ENCODE measurements around the gene MGAT4B. TPM values are rescaled to one million over a fixed set of nuclear protein-coding genes. Genes with fewer than 3 reads are reported as not detected.
"Not testable (repeated sequence)": the region's sequence is repeated elsewhere in the genome, so short reads cannot be mapped to it uniquely, and the experiment has no call there.

The MGAT4B gene
- total RNA-seq, 2 experiments from 2014 or later = 118 TPM

- Mint-ChIP-seq H3K36me3 (peaks cover 4% of the 10 kb centered on the region), H3K27ac (peak within 1 kb of the TSS; percentile 63), H3K27me3 (no peaks in the 10 kb centered on the region), H3K4me1 (peaks cover 23% of the 10 kb centered on the region), H3K4me3 (peak within 1 kb of the TSS; percentile 61), H3K9me3 (peaks cover 2% of the 10 kb centered on the region)
- DNase-seq (peak; percentile 69), ATAC-seq (ENCODE audit: low read depth) (peak; percentile 68)
- POLR2A ChIA-PET = interaction anchor here (0.9 to 3.4 kb wide), 3 partner anchors 12 to 61 kb away, joined by 3 to 13 read pairs (median 3); partner anchors contain the start of gene MAML1
Measured at GRCh38 chr5:179793468-179794139, 13.1 kb downstream of the MGAT4B start, which contains the start of gene LTC4S. TSS of gene LTC4S (plus strand) at chr5:179793986. CDS start at chr5:179794081, 95 bp downstream.

DNA sequence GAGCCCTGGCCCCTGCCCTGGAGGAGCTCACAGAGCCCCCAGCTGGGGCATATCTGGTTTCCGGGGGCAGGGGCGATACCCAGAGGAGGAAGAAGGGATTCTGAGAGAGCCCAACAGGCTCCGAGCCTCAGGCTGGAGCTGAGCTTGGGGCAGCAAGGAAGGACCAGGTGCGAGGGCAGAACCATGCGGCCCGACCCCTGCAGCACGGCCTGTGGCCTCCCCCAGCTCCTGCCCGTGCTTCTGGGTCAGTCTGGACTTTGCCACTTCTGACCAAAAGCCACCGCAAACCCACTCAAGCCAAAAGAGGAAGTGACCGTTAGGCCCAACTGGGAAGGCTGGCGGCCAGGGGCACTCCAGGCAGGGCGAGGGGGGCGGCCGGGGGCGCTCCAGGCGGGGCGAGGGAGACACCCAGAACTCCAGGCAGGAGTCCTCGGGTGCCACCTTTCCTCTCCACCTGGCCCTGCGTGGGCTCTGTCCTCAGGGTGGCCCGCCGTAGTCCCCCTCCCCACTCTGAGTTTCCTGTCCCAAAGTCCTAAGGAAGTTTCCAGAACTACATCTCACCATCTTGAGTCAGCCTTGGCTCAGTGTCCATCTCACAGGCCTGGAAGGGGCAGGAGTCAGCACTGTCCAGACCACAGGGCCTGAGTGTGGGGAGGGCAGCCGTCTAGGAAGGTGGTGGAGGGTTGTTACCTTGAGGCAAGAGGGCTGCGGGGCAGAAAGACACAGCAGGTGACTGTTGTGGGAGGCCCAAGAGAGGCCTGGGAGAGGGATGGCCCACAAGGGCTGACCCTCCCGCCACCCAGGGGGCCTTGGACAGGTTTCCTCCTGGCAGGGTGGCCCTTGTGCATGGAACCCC is 13.8 kb downstream of the MGAT4B start:
- ATAC-seq (ENCODE audit: low read depth) (no peak), DNase-seq (no peak)
- Mint-ChIP-seq H3K27ac (peak overlapping the region; percentile 63), H3K36me3 (peaks cover 4% of the 10 kb centered on the region), H3K27me3 (no peaks in the 10 kb centered on the region), H3K4me1 (peaks cover 23% of the 10 kb centered on the region), H3K4me3 (peak overlapping the region; percentile 55), H3K9me3 (peaks cover 2% of the 10 kb centered on the region)
- POLR2A ChIA-PET = interaction anchor here (0.9 to 3.4 kb wide), 4 partner anchors 13 to 115 kb away, joined by 3 to 13 read pairs (median 3); partner anchors contain the start of gene SQSTM1

- peaks cover 23% of the 10 kb centered on the region for H3K4me1 Mint-ChIP-seq
- DNase-seq (peak; percentile 36), ATAC-seq (ENCODE audit: low read depth) (no peak)
- H3K9me3 Mint-ChIP-seq = peaks cover 2% of the 10 kb centered on the region
- POLR2A ChIA-PET = interaction anchor here (0.7 to 1.4 kb wide), 3 partner anchors 29 to 114 kb away, joined by 3 read pairs; partner anchors contain the start of gene SQSTM1
- no peak overlapping the region for H3K4me3 Mint-ChIP-seq
- H3K27me3 Mint-ChIP-seq = no peaks in the 10 kb centered on the region
- no peak overlapping the region for H3K27ac Mint-ChIP-seq
- H3K36me3 Mint-ChIP-seq = peaks cover 3% of the 10 kb centered on the region
Measured at GRCh38 chr5:179791881-179792611, 14.6 kb downstream of the MGAT4B start.

DNA sequence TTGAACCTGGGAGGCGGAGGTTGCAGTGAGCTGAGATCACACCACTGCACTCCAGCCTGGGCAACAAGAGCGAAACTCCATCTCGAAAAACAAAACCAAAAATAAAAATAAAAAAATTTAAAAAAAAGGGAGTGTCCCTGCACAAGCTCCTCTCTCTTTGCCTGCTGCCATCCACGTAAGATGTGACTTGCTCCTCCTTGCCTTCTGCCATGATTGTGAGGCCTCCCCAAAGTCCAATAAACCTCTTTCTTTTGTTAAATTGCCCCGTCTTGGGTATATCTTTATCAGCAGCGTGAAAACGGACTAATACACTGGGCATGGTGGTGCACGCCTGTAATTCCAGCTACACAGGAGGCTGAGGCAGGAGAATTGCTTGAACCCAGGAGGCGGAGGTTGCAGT is 17.4 kb downstream of the MGAT4B start:
- H3K9me3 Mint-ChIP-seq; ATAC-seq (ENCODE audit: low read depth); H3K27ac Mint-ChIP-seq; H3K27me3 Mint-ChIP-seq; H3K36me3 Mint-ChIP-seq; POLR2A ChIA-PET; H3K4me3 Mint-ChIP-seq; DNase-seq: not testable (repeated sequence)
- H3K4me1 Mint-ChIP-seq = peaks cover 17% of the 10 kb centered on the region

GRCh38 chr5:179788193-179788854 is 18.3 kb downstream of the MGAT4B start:
- Mint-ChIP-seq H3K4me1 (peaks cover 8% of the 10 kb centered on the region), H3K27ac (no peak overlapping the region), H3K36me3 (no peaks in the 10 kb centered on the region), H3K27me3 (no peaks in the 10 kb centered on the region), H3K4me3 (no peak overlapping the region), H3K9me3 (peaks cover 2% of the 10 kb centered on the region)
- ATAC-seq (ENCODE audit: low read depth) (no peak), DNase-seq (no peak)
- POLR2A ChIA-PET = no interaction called here

DNA sequence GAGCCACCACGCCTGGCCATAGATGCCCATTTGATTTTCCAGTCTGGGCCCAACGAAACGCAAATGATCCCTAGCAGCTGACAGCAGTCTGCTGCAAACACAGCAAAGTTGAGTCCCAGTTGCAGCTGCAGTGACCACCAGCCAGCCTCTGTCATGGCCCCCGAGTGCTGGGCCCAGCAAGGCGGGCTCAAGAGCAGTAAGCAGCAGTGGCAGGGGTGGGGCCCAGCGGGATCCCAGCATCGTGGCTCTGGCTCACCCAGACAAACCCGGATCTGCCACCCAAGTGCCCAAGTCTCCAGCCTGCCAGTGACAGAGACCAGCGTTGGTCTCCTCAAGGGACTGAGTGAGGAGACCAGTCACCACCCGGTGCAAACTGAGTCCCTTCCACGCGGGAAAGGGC is 19.8 kb downstream of the MGAT4B start:
- H3K9me3 Mint-ChIP-seq = peaks cover 2% of the 10 kb centered on the region
- no peaks in the 10 kb centered on the region for H3K36me3 Mint-ChIP-seq
- no peak overlapping the region for H3K4me3 Mint-ChIP-seq
- H3K27ac Mint-ChIP-seq = no peak overlapping the region
- H3K27me3 Mint-ChIP-seq = no peaks in the 10 kb centered on the region
- ATAC-seq (ENCODE audit: low read depth) (no peak), DNase-seq (no peak)
- POLR2A ChIA-PET = no interaction called here
- H3K4me1 Mint-ChIP-seq = peaks cover 2% of the 10 kb centered on the region

GRCh38 chr5:179783128-179783527 is 23.5 kb downstream of the MGAT4B start:
- no peak for DNase-seq
- ATAC-seq (ENCODE audit: low read depth) = no peak
- POLR2A ChIA-PET = no interaction called here
- H3K36me3 Mint-ChIP-seq = no peaks in the 10 kb centered on the region
- H3K4me3 Mint-ChIP-seq = no peak overlapping the region
- H3K27ac Mint-ChIP-seq = no peak overlapping the region
- no peaks in the 10 kb centered on the region for H3K4me1 Mint-ChIP-seq
- no peaks in the 10 kb centered on the region for H3K9me3 Mint-ChIP-seq
- no peaks in the 10 kb centered on the region for H3K27me3 Mint-ChIP-seq

GRCh38 chr5:179781846-179782245 is 24.8 kb downstream of the MGAT4B start:
- H3K27ac Mint-ChIP-seq = no peak overlapping the region
- H3K27me3 Mint-ChIP-seq = no peaks in the 10 kb centered on the region
- H3K4me3 Mint-ChIP-seq = no peak overlapping the region
- no peaks in the 10 kb centered on the region for H3K4me1 Mint-ChIP-seq
- DNase-seq (no peak), ATAC-seq (ENCODE audit: low read depth) (no peak)
- no peaks in the 10 kb centered on the region for H3K9me3 Mint-ChIP-seq
- POLR2A ChIA-PET = no interaction called here
- no peaks in the 10 kb centered on the region for H3K36me3 Mint-ChIP-seq

DNA sequence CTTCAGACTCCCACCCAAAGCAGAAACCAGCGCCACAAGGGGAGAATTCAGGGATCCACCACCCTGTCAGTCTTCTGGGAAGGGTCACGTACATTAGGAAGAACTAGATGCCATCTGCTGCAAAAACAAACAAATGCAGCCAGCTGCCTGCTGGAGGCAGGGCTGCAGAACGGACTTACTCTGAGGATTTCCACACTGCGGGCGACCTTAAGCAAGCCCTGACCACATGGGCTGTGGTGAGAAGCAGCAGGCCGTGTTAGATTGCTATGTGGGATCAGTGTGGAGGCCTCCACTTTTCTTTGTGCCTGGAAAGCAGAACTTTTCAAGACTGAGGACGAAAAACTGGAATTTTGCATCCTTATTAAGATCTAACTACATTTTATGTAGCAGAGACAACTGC is 26.3 kb downstream of the MGAT4B start:
- DNase-seq (no peak), ATAC-seq (ENCODE audit: low read depth) (no peak)
- Mint-ChIP-seq H3K4me1 (no peaks in the 10 kb centered on the region), H3K27me3 (no peaks in the 10 kb centered on the region), H3K36me3 (peaks cover 3% of the 10 kb centered on the region), H3K4me3 (no peak overlapping the region), H3K9me3 (no peaks in the 10 kb centered on the region), H3K27ac (peak overlapping the region; percentile 25)
- POLR2A ChIA-PET = interaction anchor here (0.9 kb wide), 1 partner anchor 18 kb away, joined by 3 read pairs; no protein-coding TSS in a partner anchor

GRCh38 chr5:179779826-179780225 is 26.8 kb downstream of the MGAT4B start:
- H3K4me3 Mint-ChIP-seq = no peak overlapping the region
- ATAC-seq (ENCODE audit: low read depth) = no peak
- H3K27ac Mint-ChIP-seq = no peak overlapping the region

DNA sequence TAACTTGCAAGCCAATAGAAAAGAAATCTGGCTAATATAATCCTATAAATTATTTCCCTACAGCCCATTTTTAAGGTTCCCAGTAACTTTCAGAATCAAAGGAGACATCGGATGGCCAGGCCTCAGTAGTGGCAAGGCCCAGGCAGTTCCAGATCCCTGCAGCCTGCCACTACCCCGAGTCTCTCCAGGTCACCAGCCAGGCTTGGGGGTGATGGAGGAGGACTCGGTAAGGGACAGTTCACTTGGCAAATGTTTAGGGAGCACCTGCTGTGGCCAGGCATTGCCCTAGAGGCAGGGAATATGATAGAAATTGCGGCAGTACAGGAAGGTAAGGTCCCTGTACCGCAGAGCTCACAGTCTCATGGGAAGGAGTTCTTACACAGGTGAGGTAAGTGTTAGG is 28.1 kb downstream of the MGAT4B start:
- no peaks in the 10 kb centered on the region for H3K9me3 Mint-ChIP-seq
- peaks cover 3% of the 10 kb centered on the region for H3K36me3 Mint-ChIP-seq
- DNase-seq = no peak
- POLR2A ChIA-PET = interaction anchor here (0.6 kb wide), 1 partner anchor 17 kb away, joined by 3 read pairs; no protein-coding TSS in a partner anchor
- ATAC-seq (ENCODE audit: low read depth) = no peak
- no peak overlapping the region for H3K4me3 Mint-ChIP-seq
- no peaks in the 10 kb centered on the region for H3K4me1 Mint-ChIP-seq
- peak overlapping the region; percentile 60 for H3K27ac Mint-ChIP-seq
- no peaks in the 10 kb centered on the region for H3K27me3 Mint-ChIP-seq

More at GRCh38 chr5:179779826-179780225, 26.8 kb downstream of the MGAT4B start:
- no peaks in the 10 kb centered on the region for H3K27me3 Mint-ChIP-seq
- H3K4me1 Mint-ChIP-seq = no peaks in the 10 kb centered on the region
- POLR2A ChIA-PET = interaction anchor here (0.9 kb wide), 1 partner anchor 17 kb away, joined by 3 read pairs; no protein-coding TSS in a partner anchor
- no peak for DNase-seq
- H3K9me3 Mint-ChIP-seq = no peaks in the 10 kb centered on the region
- H3K36me3 Mint-ChIP-seq = peaks cover 3% of the 10 kb centered on the region

GRCh38 chr5:179777909-179778308 is 28.8 kb downstream of the MGAT4B start:
- H3K4me1 Mint-ChIP-seq = no peaks in the 10 kb centered on the region
- H3K36me3 Mint-ChIP-seq = peaks cover 3% of the 10 kb centered on the region
- POLR2A ChIA-PET = interaction anchor here (1.0 kb wide), 1 partner anchor 19 kb away, joined by 3 read pairs; no protein-coding TSS in a partner anchor
- ATAC-seq (ENCODE audit: low read depth) (no peak), DNase-seq (no peak)
- no peaks in the 10 kb centered on the region for H3K27me3 Mint-ChIP-seq
- H3K27ac Mint-ChIP-seq = no peak overlapping the region
- H3K9me3 Mint-ChIP-seq = no peaks in the 10 kb centered on the region
- H3K4me3 Mint-ChIP-seq = no peak overlapping the region
